HEK293 (cell line): Measurements from ENCODE around the gene KCTD6.

Experiments used
- SALL2 ChIP-seq: fragments of 450-650 bp; formaldehyde crosslinking; IDR thresholded peaks from 2 replicates; pipeline ENCODE4 v1.5.0; 2017; ENCODE audit warnings: missing biosample characterization, mild to moderate bottlenecking, missing genetic modification characterization, borderline replicate concordance
- SP7 ChIP-seq: fragments of 450-650 bp; formaldehyde crosslinking; IDR thresholded peaks from 2 replicates; pipeline ENCODE4 v1.5.1; 2016; ENCODE audit warnings: missing biosample characterization, missing genetic modification characterization
- ZEB2 ChIP-seq: fragments of 450-650 bp; formaldehyde crosslinking; IDR thresholded peaks from 2 replicates; pipeline ENCODE4 v1.5.1; 2016; ENCODE audit warnings: missing biosample characterization, missing genetic modification characterization
- ZFP3 ChIP-seq: fragments of 450-650 bp; formaldehyde crosslinking; IDR thresholded peaks from 2 replicates; pipeline ENCODE4 v1.5.1; 2016; ENCODE audit warnings: low read depth, missing biosample characterization, missing genetic modification characterization
- ZNF544 ChIP-seq: fragments of 450-650 bp; formaldehyde crosslinking; IDR thresholded peaks from 2 replicates; pipeline ENCODE4 v1.5.0; 2017; ENCODE audit warnings: missing biosample characterization, missing genetic modification characterization
- ZNF555 ChIP-seq: fragments of 450-650 bp; formaldehyde crosslinking; conservative IDR thresholded peaks from 2 replicates; pipeline ENCODE4 v1.5.1; 2017; ENCODE audit warnings: missing biosample characterization, mild to moderate bottlenecking, missing genetic modification characterization, inconsistent platforms
- ZNF654 ChIP-seq: fragments of 450-650 bp; formaldehyde crosslinking; IDR thresholded peaks from 2 replicates; pipeline ENCODE4 v1.5.1; 2016; ENCODE audit warnings: low read depth, missing biosample characterization, missing genetic modification characterization
- ZNF768 ChIP-seq: fragments of 450-650 bp; formaldehyde crosslinking; IDR thresholded peaks from 2 replicates; pipeline ENCODE4 v1.5.1; 2018; ENCODE audit warnings: missing biosample characterization, mild to moderate bottlenecking, missing genetic modification characterization
- TF ChIP-seq, protein P1 (sequence below): fragments of 450-650 bp; formaldehyde crosslinking; IDR thresholded peaks from 2 replicates; pipeline ENCODE4 v1.5.1; 2016; ENCODE audit warnings: missing biosample characterization, missing genetic modification characterization
- TF ChIP-seq, protein P2 (sequence below): fragments of 450-650 bp; formaldehyde crosslinking; IDR thresholded peaks from 2 replicates; pipeline ENCODE4 v1.5.1; 2016; ENCODE audit warnings: missing biosample characterization, missing genetic modification characterization
- TF ChIP-seq, protein P3 (sequence below): fragments of 450-650 bp; formaldehyde crosslinking; IDR thresholded peaks from 2 replicates; pipeline ENCODE4 v1.5.0; 2017; ENCODE audit warnings: missing biosample characterization, missing genetic modification characterization, borderline replicate concordance
- TF ChIP-seq, protein P4 (sequence below): fragments of 450-650 bp; formaldehyde crosslinking; IDR thresholded peaks from 2 replicates; pipeline ENCODE4 v1.5.1; 2017; ENCODE audit warnings: missing biosample characterization, missing genetic modification characterization
- TF ChIP-seq, protein P5 (sequence below): fragments of 450-650 bp; IDR thresholded peaks from 2 replicates; pipeline ENCODE4 v1.5.1; 2018; ENCODE audit warnings: missing biosample characterization, mild to moderate bottlenecking, missing genetic modification characterization

DNA sequence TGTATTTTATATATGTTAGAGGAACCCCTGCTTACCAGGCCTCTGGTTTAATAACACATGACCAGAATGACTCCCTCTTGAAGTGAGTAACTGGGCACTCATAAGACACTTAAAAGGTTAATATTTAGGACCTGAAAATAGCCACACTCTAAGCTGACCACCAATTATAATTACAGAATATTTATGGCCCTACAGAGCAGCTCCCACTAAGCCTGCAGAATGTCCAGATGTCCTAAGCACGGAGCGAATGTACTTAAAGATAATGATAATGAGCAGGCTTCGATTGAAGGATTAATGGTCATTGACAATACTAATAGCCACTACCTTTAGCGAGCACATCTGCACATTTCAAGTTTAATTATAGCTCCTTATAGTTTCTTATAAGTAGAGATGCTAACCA, 22.8 kb upstream of the KCTD6 start:
- TF ChIP-seq, protein P1, sequence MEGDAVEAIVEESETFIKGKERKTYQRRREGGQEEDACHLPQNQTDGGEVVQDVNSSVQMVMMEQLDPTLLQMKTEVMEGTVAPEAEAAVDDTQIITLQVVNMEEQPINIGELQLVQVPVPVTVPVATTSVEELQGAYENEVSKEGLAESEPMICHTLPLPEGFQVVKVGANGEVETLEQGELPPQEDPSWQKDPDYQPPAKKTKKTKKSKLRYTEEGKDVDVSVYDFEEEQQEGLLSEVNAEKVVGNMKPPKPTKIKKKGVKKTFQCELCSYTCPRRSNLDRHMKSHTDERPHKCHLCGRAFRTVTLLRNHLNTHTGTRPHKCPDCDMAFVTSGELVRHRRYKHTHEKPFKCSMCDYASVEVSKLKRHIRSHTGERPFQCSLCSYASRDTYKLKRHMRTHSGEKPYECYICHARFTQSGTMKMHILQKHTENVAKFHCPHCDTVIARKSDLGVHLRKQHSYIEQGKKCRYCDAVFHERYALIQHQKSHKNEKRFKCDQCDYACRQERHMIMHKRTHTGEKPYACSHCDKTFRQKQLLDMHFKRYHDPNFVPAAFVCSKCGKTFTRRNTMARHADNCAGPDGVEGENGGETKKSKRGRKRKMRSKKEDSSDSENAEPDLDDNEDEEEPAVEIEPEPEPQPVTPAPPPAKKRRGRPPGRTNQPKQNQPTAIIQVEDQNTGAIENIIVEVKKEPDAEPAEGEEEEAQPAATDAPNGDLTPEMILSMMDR: no peak
- TF ChIP-seq SP7 (tag by site-specific recombination) (no peak), ZNF654 (tag by site-specific recombination) (no peak), ZEB2 (tag by site-specific recombination) (no peak), ZFP3 (tag by site-specific recombination) (no peak), ZNF555 (tag by site-specific recombination) (no peak), ZNF768 (tag by site-specific recombination) (no peak), ZNF544 (no peak), SALL2 (no peak)
- TF ChIP-seq, protein P2, sequence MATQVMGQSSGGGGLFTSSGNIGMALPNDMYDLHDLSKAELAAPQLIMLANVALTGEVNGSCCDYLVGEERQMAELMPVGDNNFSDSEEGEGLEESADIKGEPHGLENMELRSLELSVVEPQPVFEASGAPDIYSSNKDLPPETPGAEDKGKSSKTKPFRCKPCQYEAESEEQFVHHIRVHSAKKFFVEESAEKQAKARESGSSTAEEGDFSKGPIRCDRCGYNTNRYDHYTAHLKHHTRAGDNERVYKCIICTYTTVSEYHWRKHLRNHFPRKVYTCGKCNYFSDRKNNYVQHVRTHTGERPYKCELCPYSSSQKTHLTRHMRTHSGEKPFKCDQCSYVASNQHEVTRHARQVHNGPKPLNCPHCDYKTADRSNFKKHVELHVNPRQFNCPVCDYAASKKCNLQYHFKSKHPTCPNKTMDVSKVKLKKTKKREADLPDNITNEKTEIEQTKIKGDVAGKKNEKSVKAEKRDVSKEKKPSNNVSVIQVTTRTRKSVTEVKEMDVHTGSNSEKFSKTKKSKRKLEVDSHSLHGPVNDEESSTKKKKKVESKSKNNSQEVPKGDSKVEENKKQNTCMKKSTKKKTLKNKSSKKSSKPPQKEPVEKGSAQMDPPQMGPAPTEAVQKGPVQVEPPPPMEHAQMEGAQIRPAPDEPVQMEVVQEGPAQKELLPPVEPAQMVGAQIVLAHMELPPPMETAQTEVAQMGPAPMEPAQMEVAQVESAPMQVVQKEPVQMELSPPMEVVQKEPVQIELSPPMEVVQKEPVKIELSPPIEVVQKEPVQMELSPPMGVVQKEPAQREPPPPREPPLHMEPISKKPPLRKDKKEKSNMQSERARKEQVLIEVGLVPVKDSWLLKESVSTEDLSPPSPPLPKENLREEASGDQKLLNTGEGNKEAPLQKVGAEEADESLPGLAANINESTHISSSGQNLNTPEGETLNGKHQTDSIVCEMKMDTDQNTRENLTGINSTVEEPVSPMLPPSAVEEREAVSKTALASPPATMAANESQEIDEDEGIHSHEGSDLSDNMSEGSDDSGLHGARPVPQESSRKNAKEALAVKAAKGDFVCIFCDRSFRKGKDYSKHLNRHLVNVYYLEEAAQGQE (tag by site-specific recombination): no peak
- TF ChIP-seq, protein P3, sequence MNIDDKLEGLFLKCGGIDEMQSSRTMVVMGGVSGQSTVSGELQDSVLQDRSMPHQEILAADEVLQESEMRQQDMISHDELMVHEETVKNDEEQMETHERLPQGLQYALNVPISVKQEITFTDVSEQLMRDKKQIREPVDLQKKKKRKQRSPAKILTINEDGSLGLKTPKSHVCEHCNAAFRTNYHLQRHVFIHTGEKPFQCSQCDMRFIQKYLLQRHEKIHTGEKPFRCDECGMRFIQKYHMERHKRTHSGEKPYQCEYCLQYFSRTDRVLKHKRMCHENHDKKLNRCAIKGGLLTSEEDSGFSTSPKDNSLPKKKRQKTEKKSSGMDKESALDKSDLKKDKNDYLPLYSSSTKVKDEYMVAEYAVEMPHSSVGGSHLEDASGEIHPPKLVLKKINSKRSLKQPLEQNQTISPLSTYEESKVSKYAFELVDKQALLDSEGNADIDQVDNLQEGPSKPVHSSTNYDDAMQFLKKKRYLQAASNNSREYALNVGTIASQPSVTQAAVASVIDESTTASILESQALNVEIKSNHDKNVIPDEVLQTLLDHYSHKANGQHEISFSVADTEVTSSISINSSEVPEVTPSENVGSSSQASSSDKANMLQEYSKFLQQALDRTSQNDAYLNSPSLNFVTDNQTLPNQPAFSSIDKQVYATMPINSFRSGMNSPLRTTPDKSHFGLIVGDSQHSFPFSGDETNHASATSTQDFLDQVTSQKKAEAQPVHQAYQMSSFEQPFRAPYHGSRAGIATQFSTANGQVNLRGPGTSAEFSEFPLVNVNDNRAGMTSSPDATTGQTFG (tag by site-specific recombination): no peak
- TF ChIP-seq, protein P4, sequence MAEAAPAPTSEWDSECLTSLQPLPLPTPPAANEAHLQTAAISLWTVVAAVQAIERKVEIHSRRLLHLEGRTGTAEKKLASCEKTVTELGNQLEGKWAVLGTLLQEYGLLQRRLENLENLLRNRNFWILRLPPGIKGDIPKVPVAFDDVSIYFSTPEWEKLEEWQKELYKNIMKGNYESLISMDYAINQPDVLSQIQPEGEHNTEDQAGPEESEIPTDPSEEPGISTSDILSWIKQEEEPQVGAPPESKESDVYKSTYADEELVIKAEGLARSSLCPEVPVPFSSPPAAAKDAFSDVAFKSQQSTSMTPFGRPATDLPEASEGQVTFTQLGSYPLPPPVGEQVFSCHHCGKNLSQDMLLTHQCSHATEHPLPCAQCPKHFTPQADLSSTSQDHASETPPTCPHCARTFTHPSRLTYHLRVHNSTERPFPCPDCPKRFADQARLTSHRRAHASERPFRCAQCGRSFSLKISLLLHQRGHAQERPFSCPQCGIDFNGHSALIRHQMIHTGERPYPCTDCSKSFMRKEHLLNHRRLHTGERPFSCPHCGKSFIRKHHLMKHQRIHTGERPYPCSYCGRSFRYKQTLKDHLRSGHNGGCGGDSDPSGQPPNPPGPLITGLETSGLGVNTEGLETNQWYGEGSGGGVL (tag by site-specific recombination): no peak
- TF ChIP-seq, protein P5, sequence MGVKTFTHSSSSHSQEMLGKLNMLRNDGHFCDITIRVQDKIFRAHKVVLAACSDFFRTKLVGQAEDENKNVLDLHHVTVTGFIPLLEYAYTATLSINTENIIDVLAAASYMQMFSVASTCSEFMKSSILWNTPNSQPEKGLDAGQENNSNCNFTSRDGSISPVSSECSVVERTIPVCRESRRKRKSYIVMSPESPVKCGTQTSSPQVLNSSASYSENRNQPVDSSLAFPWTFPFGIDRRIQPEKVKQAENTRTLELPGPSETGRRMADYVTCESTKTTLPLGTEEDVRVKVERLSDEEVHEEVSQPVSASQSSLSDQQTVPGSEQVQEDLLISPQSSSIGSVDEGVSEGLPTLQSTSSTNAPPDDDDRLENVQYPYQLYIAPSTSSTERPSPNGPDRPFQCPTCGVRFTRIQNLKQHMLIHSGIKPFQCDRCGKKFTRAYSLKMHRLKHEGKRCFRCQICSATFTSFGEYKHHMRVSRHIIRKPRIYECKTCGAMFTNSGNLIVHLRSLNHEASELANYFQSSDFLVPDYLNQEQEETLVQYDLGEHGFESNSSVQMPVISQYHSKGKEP (tag by site-specific recombination): no peak
